ENCODE measurements around the gene FGF12. TPM values are rescaled to one million over a fixed set of nuclear protein-coding genes. Genes with fewer than 3 reads are reported as not detected.

Gene FGF12
- total RNA-seq, 4 donors from 2014 or later, result 0.46 to 1.2 (median 0.72) TPM

DNA sequence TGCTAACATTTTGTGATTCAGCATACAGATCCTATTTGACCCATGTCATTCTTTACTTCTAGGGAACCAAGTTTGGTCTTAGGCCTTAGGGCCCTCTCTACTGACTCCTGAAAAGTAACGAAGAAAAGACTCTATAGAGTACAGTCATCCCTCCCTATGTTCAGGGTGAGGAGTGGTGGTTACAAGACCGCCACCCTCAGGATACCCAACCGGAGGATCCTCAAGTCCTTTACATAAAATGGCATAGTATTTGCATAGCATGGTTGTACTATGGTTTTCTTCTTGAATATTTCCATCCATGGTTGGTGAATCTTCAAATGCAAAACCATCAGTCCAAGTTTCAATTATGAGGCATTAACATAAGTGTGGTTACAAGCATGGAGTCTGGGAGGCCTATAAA, 327.6 kb downstream of the FGF12 start:
- Histone ChIP-seq H3K27me3 (no peaks in the 10 kb centered on the region), H3K4me3 (no peak overlapping the region), H3K4me1 (no peaks in the 10 kb centered on the region), H3K27ac (no peak overlapping the region), H3K9me3 (no peaks in the 10 kb centered on the region), H3K36me3 (no peaks in the 10 kb centered on the region)
- in situ Hi-C loops (cut with MboI; ENCODE audit: low sequenced_read_pairs in 4 of 4) (loop anchor here in 1 of 4 donors (25.0 kb wide), 1 partner anchor 112 kb away; no protein-coding TSS in a partner anchor), intact Hi-C loops (cut with DNase I; ENCODE audit: low total_unique reads) (no loop called here)
- ATAC-seq (no peak), DNase-seq (no peak)
- no peak for TF ChIP-seq POLR2A (IDR thresholded peaks at IDR 0.05)
- TF ChIP-seq, protein P1, sequence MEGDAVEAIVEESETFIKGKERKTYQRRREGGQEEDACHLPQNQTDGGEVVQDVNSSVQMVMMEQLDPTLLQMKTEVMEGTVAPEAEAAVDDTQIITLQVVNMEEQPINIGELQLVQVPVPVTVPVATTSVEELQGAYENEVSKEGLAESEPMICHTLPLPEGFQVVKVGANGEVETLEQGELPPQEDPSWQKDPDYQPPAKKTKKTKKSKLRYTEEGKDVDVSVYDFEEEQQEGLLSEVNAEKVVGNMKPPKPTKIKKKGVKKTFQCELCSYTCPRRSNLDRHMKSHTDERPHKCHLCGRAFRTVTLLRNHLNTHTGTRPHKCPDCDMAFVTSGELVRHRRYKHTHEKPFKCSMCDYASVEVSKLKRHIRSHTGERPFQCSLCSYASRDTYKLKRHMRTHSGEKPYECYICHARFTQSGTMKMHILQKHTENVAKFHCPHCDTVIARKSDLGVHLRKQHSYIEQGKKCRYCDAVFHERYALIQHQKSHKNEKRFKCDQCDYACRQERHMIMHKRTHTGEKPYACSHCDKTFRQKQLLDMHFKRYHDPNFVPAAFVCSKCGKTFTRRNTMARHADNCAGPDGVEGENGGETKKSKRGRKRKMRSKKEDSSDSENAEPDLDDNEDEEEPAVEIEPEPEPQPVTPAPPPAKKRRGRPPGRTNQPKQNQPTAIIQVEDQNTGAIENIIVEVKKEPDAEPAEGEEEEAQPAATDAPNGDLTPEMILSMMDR (IDR thresholded peaks at IDR 0.05 in 4 of 5, conservative IDR thresholded peaks at IDR 0.05 in 1 of 5), result no peak

DNA sequence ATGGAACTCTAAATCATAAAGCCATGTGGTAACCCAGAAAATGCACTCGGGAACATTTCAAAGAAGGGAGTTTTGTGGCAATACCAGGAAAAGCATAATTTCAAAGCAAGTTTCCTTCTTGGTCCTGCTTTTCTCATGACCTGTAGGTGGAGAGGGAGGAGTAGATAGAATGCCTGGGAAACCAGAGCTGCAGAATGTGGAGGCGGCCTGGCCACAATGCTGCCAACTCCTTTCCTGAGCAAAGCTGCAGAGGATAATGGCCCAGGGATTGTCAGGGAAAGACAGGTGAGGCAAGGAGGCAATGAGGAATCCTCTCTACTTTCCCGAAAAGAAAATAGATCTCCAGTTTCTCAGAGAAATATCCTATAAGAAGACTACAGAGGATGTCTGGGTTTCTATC, 330.3 kb downstream of the FGF12 start:
- intact Hi-C loops (cut with DNase I; ENCODE audit: low total_unique reads), result no loop called here

DNA sequence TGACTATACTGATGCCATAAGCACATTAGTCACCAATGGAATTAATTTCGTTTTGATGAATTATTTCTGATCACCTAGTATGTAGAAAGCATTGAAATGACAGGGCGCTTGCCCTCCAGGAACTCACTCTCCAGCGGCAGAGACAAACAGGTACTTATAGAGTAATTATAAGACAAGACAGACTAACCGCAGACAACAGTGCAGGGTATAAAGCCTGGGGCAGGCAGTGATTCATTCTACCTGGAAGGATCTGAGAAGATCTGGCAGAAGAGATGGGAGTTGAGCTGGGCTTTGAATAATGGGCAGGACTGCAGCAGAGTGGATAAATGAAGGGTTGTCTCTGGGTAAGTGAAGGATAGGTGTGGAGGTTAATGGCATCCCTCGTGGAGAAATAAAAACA, 331.8 kb downstream of the FGF12 start:
- H3K4me3 ChIP-seq, result no peak overlapping the region
- intact Hi-C loops (cut with DNase I; ENCODE audit: low total_unique reads), result no loop called here
- TF ChIP-seq POLR2A (IDR thresholded peaks at IDR 0.05), result no peak
- no peak overlapping the region for H3K27ac ChIP-seq
- in situ Hi-C loops (cut with MboI; ENCODE audit: low sequenced_read_pairs in 4 of 4), result loop anchor here in 1 of 4 donors (25.0 kb wide), 1 partner anchor 108 kb away; no protein-coding TSS in a partner anchor
- no peak for DNase-seq
- H3K36me3 ChIP-seq, result no peaks in the 10 kb centered on the region
- H3K9me3 ChIP-seq, result no peaks in the 10 kb centered on the region
- no peak for ATAC-seq
- no peaks in the 10 kb centered on the region for H3K4me1 ChIP-seq
- no peaks in the 10 kb centered on the region for H3K27me3 ChIP-seq

More for the DNA sequence above, 330.3 kb downstream of the FGF12 start:
- ATAC-seq (no peak), DNase-seq (no peak)
- no peaks in the 10 kb centered on the region for H3K36me3 ChIP-seq
- H3K4me1 ChIP-seq, result no peaks in the 10 kb centered on the region
- H3K4me3 ChIP-seq, result no peak overlapping the region
- H3K27me3 ChIP-seq, result no peaks in the 10 kb centered on the region
- no peak overlapping the region for H3K27ac ChIP-seq
- TF ChIP-seq, protein P1 (IDR thresholded peaks at IDR 0.05 in 4 of 5, conservative IDR thresholded peaks at IDR 0.05 in 1 of 5), result no peak
- no peak for TF ChIP-seq POLR2A (IDR thresholded peaks at IDR 0.05)
- no peaks in the 10 kb centered on the region for H3K9me3 ChIP-seq
- in situ Hi-C loops (cut with MboI; ENCODE audit: low sequenced_read_pairs in 4 of 4), result loop anchor here in 1 of 4 donors (25.0 kb wide), 1 partner anchor 110 kb away; no protein-coding TSS in a partner anchor

DNA sequence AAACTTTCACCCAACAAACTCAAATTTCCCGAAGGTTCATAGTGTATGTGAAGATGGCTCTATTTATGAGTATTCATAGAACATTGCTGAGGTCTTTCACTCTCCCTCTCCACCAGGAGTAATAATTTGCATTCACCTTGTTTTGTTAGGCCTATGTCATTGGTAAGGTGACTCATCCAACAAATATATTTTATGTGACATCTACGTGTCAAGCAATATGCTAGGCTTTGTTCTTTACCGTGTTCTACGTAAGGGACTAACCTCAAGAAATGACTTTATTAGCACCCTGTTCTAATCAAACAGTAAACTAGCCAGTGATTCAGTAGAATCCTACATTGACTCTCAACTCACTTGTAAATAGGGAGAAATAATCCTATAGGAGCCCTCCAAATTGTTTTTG, 334.4 kb downstream of the FGF12 start:
- in situ Hi-C loops (cut with MboI; ENCODE audit: low sequenced_read_pairs in 4 of 4), result loop anchor here in 1 of 4 donors (25.0 kb wide), 1 partner anchor 106 kb away; no protein-coding TSS in a partner anchor
- Histone ChIP-seq H3K4me3 (no peak overlapping the region), H3K36me3 (no peaks in the 10 kb centered on the region), H3K9me3 (no peaks in the 10 kb centered on the region), H3K27ac (no peak overlapping the region), H3K4me1 (no peaks in the 10 kb centered on the region), H3K27me3 (no peaks in the 10 kb centered on the region)
- TF ChIP-seq POLR2A (IDR thresholded peaks at IDR 0.05), result no peak
- TF ChIP-seq, protein P1 (IDR thresholded peaks at IDR 0.05 in 4 of 5, conservative IDR thresholded peaks at IDR 0.05 in 1 of 5), result no peak
- ATAC-seq (no peak), DNase-seq (no peak)
- intact Hi-C loops (cut with DNase I; ENCODE audit: low total_unique reads), result no loop called here

DNA sequence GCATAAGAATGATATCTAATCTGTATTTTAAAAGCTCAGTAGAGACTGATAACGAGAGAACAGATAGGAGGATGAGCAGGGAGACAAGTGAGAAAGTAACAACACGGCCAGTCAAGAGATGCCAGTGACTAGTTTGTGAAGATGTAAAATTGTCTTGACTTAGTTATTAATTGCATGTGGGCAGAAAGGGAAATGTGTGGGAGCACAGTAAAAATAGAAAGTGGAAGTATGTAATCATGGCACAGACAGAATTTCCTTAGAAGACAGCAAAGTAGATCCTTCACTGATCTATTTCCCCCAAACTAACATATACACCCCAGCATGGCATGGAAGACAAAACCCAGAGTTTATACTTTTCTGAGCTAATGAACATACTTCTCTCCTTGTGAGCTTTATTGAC, 344.5 kb downstream of the FGF12 start:
- no peak for TF ChIP-seq POLR2A (IDR thresholded peaks at IDR 0.05)
- TF ChIP-seq, protein P1 (IDR thresholded peaks at IDR 0.05 in 4 of 5, conservative IDR thresholded peaks at IDR 0.05 in 1 of 5), result no peak
- no peak overlapping the region for H3K27ac ChIP-seq
- H3K27me3 ChIP-seq, result no peaks in the 10 kb centered on the region
- in situ Hi-C loops (cut with MboI; ENCODE audit: low sequenced_read_pairs in 4 of 4) (loop anchor here in 1 of 4 donors (25.0 kb wide), 1 partner anchor 96 kb away; no protein-coding TSS in a partner anchor), intact Hi-C loops (cut with DNase I; ENCODE audit: low total_unique reads) (no loop called here)
- H3K36me3 ChIP-seq, result no peaks in the 10 kb centered on the region
- no peaks in the 10 kb centered on the region for H3K9me3 ChIP-seq
- DNase-seq, result no peak
- ATAC-seq, result no peak
- no peaks in the 10 kb centered on the region for H3K4me1 ChIP-seq
- H3K4me3 ChIP-seq, result no peak overlapping the region
